ENCODE results near the gene SRM. TPM values are rescaled to one million over a fixed set of nuclear protein-coding genes. Genes with fewer than 3 reads are reported as not detected.

The SRM gene
- total and polyA plus RNA-seq, 4 donors = 48.9 to 88.7 (median 69.4) TPM

DNA sequence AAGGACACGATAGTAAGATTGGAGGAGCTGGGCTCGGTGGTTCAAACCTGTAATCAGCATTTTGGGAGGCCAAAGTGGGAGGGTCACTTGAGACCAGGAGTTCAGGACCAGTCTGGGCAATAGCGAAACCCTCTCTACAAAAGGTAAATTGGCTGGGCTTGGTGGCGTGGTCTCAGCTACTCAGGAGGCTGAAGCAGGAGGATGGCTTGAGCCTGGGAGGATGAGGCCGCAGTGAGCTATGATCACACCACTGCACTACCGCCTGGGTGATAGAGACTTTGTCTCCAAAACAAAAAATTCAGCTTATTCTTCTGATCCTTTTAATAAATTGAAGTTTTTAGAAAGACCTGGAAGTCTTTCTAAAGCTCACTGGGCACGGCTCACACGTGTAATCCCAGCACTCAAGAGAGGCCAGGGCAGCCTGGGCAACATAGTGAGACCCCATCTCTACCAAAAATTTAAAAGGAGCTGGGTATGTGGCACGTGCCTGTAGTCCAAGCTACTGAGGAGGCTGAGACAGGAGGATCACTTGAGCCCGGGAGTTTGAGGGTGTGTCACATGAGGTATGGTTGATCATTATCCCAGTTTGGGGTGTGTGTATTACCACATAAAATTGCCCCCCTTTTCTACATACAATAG, 28.1 kb downstream of the SRM start:
- no peak for DNase-seq
- Histone ChIP-seq H3K4me1 (ENCODE audit: control insufficient read depth in 1 of 2, insufficient read depth in 2 of 2, low read length in 2 of 2) (no peaks in the 10 kb centered on the region), H3K27ac (ENCODE audit: low read depth in 1 of 2, low read length in 2 of 2) (no peak overlapping the region), H3K4me3 (ENCODE audit: low read length in 2 of 2) (no peak overlapping the region), H3K9me3 (ENCODE audit: control insufficient read depth, low read length) (no peaks in the 10 kb centered on the region), H3K36me3 (ENCODE audit: control insufficient read depth in 1 of 2, insufficient read depth in 2 of 2, low read length in 1 of 2) (peaks cover 0 to 4% of the 10 kb centered on the region in 2 donors), H3K27me3 (ENCODE audit: control insufficient read depth in 1 of 2, insufficient read depth in 2 of 2, low read length in 1 of 2) (no peaks in the 10 kb centered on the region)
- WGBS, 2 donors = 89% methylated on average over 10 of the region's 10 CpGs
- intact Hi-C loops (cut with DNase I) = no loop called here
- no peak for ATAC-seq (ENCODE audit: low FRiP score)

DNA sequence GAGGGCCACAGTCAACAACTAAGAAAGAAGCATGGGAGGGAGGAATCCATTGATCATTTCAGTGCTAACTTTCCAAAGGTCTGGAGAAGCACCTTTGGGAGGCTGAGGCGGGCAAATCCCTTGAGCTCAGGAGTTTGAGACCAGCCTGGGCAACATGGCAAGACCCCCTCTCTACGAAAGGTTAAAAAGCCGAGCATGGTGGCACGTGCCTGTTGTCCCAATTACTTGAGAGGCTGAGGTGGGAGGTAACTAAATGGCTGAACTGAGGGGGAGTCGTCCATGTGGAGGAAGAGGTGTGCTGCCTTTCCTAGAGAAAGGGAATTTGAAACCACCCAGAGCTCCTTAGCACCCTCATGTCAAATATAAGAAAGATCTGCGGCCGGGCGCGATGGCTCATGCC, 29.0 kb downstream of the SRM start:
- peaks cover 0 to 4% of the 10 kb centered on the region in 2 donors for H3K36me3 ChIP-seq (ENCODE audit: control insufficient read depth in 1 of 2, insufficient read depth in 2 of 2, low read length in 1 of 2)
- no peaks in the 10 kb centered on the region for H3K27me3 ChIP-seq (ENCODE audit: control insufficient read depth in 1 of 2, insufficient read depth in 2 of 2, low read length in 1 of 2)
- H3K4me3 ChIP-seq (ENCODE audit: low read length in 2 of 2) = no peak overlapping the region
- H3K9me3 ChIP-seq (ENCODE audit: control insufficient read depth, low read length) = no peaks in the 10 kb centered on the region
- intact Hi-C loops (cut with DNase I) = no loop called here
- H3K4me1 ChIP-seq (ENCODE audit: control insufficient read depth in 1 of 2, insufficient read depth in 2 of 2, low read length in 2 of 2) = no peaks in the 10 kb centered on the region
- DNase-seq (no peak), ATAC-seq (ENCODE audit: low FRiP score) (no peak)
- no peak overlapping the region for H3K27ac ChIP-seq (ENCODE audit: low read depth in 1 of 2, low read length in 2 of 2)
- 75 to 84% methylated on average over 9 of the region's 9 CpGs for WGBS, 2 donors

DNA sequence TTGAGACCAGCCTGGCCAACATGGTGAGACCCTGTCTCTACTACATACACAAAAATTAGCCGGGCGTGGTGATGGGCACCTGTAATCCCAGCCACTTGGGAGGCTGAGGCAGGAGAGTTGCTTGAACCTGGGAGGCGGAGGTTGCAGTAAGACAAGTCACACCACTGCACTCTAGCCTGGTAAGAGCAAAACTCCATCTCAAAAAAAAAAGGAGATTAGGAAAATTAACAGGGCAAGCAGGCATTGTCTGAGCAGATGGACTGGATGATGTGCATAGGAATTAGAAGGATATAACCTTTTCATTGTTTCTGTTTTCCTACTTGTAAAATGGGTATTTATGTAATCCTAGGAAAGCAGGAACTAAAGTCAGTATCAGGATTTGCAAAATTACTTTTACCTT, 31.8 kb downstream of the SRM start:
- DNase-seq (no peak), ATAC-seq (ENCODE audit: low FRiP score) (no peak)
- WGBS, 2 donors = 95 to 97% methylated on average over 3 of the region's 3 CpGs
- intact Hi-C loops (cut with DNase I) = no loop called here
- Histone ChIP-seq H3K27ac (ENCODE audit: low read depth in 1 of 2, low read length in 2 of 2) (no peak overlapping the region), H3K36me3 (ENCODE audit: control insufficient read depth in 1 of 2, insufficient read depth in 2 of 2, low read length in 1 of 2) (peaks cover 0 to 7% of the 10 kb centered on the region in 2 donors), H3K9me3 (ENCODE audit: control insufficient read depth, low read length) (no peaks in the 10 kb centered on the region), H3K4me3 (ENCODE audit: low read length in 2 of 2) (no peak overlapping the region), H3K4me1 (ENCODE audit: control insufficient read depth in 1 of 2, insufficient read depth in 2 of 2, low read length in 2 of 2) (no peaks in the 10 kb centered on the region), H3K27me3 (ENCODE audit: control insufficient read depth in 1 of 2, insufficient read depth in 2 of 2, low read length in 1 of 2) (no peaks in the 10 kb centered on the region)

DNA sequence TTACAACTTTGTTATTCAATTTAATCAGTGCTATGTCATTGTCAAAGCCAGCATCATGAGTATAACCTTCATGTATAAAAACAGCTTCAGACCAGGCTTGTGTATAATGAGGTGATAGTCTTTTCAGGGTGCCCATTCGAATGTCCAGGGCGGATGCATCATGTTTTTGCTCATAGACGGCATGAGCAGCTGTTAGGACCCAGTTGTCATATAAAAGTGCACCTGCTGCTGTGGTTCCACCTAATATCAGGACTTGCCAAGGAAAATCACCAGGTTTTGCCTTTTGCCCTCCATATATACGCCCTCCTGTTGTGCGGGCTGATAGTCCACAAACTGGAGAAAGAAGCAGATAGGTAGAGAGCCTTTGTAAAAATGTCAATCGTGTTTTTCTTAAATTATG, 32.5 kb downstream of the SRM start:
- H3K9me3 ChIP-seq (ENCODE audit: control insufficient read depth, low read length) = no peaks in the 10 kb centered on the region
- no peak overlapping the region for H3K4me3 ChIP-seq (ENCODE audit: low read length in 2 of 2)
- 74 to 75% methylated on average over 6 of the region's 6 CpGs for WGBS, 2 donors
- no peak overlapping the region for H3K27ac ChIP-seq (ENCODE audit: low read depth in 1 of 2, low read length in 2 of 2)
- H3K27me3 ChIP-seq (ENCODE audit: control insufficient read depth in 1 of 2, insufficient read depth in 2 of 2, low read length in 1 of 2) = no peaks in the 10 kb centered on the region
- peaks cover 0 to 7% of the 10 kb centered on the region in 2 donors for H3K36me3 ChIP-seq (ENCODE audit: control insufficient read depth in 1 of 2, insufficient read depth in 2 of 2, low read length in 1 of 2)
- intact Hi-C loops (cut with DNase I) = no loop called here
- DNase-seq = no peak
- no peak for ATAC-seq (ENCODE audit: low FRiP score)
- no peaks in the 10 kb centered on the region for H3K4me1 ChIP-seq (ENCODE audit: control insufficient read depth in 1 of 2, insufficient read depth in 2 of 2, low read length in 2 of 2)

DNA sequence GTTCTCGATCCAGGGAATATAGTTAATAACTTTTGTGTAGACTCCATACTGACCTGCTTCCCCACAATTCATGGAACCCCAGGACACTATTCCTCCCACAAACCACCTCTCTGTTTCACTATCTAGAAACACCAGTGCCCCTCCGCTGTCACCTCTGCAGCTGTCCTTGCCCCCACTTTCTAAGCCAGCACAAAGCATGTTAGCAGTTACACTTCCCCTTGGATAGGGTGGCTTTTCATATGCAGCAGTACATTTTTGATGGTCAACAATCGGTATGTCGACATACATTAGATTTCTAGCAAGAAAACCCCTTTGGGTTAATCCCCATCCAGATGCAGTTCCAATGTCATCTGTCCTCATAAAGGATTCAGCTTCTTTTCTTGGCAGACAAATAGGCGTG, 32.9 kb downstream of the SRM start:
- Histone ChIP-seq H3K36me3 (ENCODE audit: control insufficient read depth in 1 of 2, insufficient read depth in 2 of 2, low read length in 1 of 2) (peaks cover 0 to 10% of the 10 kb centered on the region in 2 donors), H3K4me3 (ENCODE audit: low read length in 2 of 2) (no peak overlapping the region), H3K27me3 (ENCODE audit: control insufficient read depth in 1 of 2, insufficient read depth in 2 of 2, low read length in 1 of 2) (no peaks in the 10 kb centered on the region), H3K9me3 (ENCODE audit: control insufficient read depth, low read length) (no peaks in the 10 kb centered on the region), H3K4me1 (ENCODE audit: control insufficient read depth in 1 of 2, insufficient read depth in 2 of 2, low read length in 2 of 2) (no peaks in the 10 kb centered on the region), H3K27ac (ENCODE audit: low read depth in 1 of 2, low read length in 2 of 2) (no peak overlapping the region)
- no peak for ATAC-seq (ENCODE audit: low FRiP score)
- no peak for DNase-seq
- intact Hi-C loops (cut with DNase I) = no loop called here
- WGBS, 2 donors = 88 to 92% methylated on average over 5 of the region's 5 CpGs

DNA sequence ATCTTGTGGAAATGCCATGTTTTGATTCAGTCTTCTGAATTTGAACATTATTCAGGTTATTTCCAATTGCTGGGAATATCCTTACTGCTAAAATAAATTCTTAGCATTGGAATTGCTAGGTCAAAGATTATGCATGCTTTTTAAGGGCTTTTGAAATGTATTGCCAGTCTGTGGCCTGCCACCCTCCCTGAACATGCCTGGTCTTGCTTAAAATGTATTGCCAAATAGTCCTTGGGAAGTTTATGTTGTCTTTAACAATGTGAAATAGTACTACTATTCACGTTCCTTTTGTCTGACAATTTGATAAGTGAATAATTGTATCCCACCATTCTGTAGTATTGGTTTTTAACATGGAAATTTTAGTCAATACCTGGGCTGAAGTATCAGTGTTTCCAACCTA, 33.8 kb downstream of the SRM start:
- Histone ChIP-seq H3K27me3 (ENCODE audit: control insufficient read depth in 1 of 2, insufficient read depth in 2 of 2, low read length in 1 of 2) (no peaks in the 10 kb centered on the region), H3K36me3 (ENCODE audit: control insufficient read depth in 1 of 2, insufficient read depth in 2 of 2, low read length in 1 of 2) (peaks cover 0 to 12% of the 10 kb centered on the region in 2 donors), H3K4me3 (ENCODE audit: low read length in 2 of 2) (no peak overlapping the region), H3K9me3 (ENCODE audit: control insufficient read depth, low read length) (no peaks in the 10 kb centered on the region), H3K27ac (ENCODE audit: low read depth in 1 of 2, low read length in 2 of 2) (no peak overlapping the region), H3K4me1 (ENCODE audit: control insufficient read depth in 1 of 2, insufficient read depth in 2 of 2, low read length in 2 of 2) (no peaks in the 10 kb centered on the region)
- 50 to 59% methylated on average over 1 of the region's 1 CpG for WGBS, 2 donors
- DNase-seq (no peak), ATAC-seq (ENCODE audit: low FRiP score) (no peak)
- intact Hi-C loops (cut with DNase I) = no loop called here

DNA sequence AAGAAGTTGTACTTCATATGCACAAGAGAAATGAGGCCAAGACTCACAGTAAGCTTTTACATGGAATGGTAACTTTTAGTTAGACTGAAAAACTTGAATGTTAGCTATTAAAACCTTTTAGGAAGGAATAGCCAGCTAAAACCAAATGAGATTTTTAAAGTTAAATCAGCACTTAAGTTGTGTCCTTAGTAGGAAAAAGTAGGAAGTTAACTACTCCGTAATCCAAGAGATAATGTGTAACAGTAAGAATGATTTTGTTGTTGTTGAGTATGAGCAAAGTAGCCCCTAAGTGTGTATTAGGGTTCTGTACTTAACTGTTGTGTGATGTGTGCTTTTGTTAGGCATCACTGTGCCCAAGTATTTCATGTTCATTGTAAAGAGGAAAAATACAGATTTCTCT, 34.2 kb downstream of the SRM start:
- Histone ChIP-seq H3K4me3 (ENCODE audit: low read length in 2 of 2) (no peak overlapping the region), H3K27me3 (ENCODE audit: control insufficient read depth in 1 of 2, insufficient read depth in 2 of 2, low read length in 1 of 2) (no peaks in the 10 kb centered on the region), H3K9me3 (ENCODE audit: control insufficient read depth, low read length) (no peaks in the 10 kb centered on the region), H3K27ac (ENCODE audit: low read depth in 1 of 2, low read length in 2 of 2) (no peak overlapping the region), H3K4me1 (ENCODE audit: control insufficient read depth in 1 of 2, insufficient read depth in 2 of 2, low read length in 2 of 2) (no peaks in the 10 kb centered on the region), H3K36me3 (ENCODE audit: control insufficient read depth in 1 of 2, insufficient read depth in 2 of 2, low read length in 1 of 2) (peaks cover 0 to 12% of the 10 kb centered on the region in 2 donors)
- DNase-seq = no peak
- WGBS, 2 donors = 73 to 82% methylated on average over 1 of the region's 1 CpG
- no peak for ATAC-seq (ENCODE audit: low FRiP score)
- intact Hi-C loops (cut with DNase I) = no loop called here

DNA sequence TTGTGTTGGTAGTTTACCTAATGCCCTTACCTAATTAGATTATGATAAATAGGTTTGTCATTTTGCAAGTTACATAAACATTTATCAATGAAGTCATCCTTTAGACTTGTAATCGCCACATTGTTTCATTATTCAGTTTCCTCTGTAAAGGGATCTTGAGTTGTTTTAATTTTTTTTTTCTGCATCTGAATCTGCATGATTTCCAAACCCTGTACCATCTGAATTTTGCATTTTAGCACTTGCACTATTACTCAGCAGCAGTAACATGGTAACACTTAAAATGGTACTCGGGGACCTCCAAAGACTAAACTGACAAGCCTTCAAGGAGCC, 35.0 kb downstream of the SRM start:
- no peaks in the 10 kb centered on the region for H3K27me3 ChIP-seq (ENCODE audit: control insufficient read depth in 1 of 2, insufficient read depth in 2 of 2, low read length in 1 of 2)
- ATAC-seq (ENCODE audit: low FRiP score) = no peak
- no peaks in the 10 kb centered on the region for H3K4me1 ChIP-seq (ENCODE audit: control insufficient read depth in 1 of 2, insufficient read depth in 2 of 2, low read length in 2 of 2)
- no peaks in the 10 kb centered on the region for H3K9me3 ChIP-seq (ENCODE audit: control insufficient read depth, low read length)
- peaks cover 0 to 11% of the 10 kb centered on the region in 2 donors for H3K36me3 ChIP-seq (ENCODE audit: control insufficient read depth in 1 of 2, insufficient read depth in 2 of 2, low read length in 1 of 2)
- H3K4me3 ChIP-seq (ENCODE audit: low read length in 2 of 2) = no peak overlapping the region
- WGBS, 2 donors = 77 to 80% methylated on average over 2 of the region's 2 CpGs
- intact Hi-C loops (cut with DNase I) = no loop called here
- DNase-seq = no peak
- no peak overlapping the region for H3K27ac ChIP-seq (ENCODE audit: low read depth in 1 of 2, low read length in 2 of 2)

DNA sequence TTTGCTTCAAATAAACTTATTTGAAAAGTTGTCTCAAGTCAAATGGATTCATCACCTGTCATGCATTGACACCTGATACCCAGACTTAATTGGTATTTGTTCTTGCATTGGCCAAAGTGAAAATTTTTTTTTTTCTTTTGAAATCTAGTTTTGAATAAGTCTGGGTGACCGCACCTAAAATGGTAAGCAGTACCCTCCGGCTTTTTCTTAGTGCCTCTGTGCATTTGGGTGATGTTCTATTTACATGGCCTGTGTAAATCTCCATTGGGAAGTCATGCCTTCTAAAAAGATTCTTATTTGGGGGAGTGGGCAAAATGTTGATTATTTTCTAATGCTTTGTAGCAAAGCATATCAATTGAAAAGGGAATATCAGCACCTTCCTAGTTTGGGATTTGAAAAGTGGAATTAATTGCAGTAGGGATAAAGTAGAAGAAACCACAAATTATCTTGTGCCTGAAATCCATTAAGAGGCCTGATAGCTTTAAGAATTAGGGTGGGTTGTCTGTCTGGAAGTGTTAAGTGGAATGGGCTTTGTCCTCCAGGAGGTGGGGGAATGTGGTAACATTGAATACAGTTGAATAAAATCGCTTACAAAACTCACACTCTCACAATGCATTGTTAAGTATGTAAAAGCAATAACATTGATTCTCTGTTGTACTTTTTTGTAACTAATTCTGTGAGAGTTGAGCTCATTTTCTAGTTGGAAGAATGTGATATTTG, 35.5 kb downstream of the SRM start:
- Histone ChIP-seq H3K27ac (ENCODE audit: low read depth in 1 of 2, low read length in 2 of 2) (no peak overlapping the region), H3K9me3 (ENCODE audit: control insufficient read depth, low read length) (no peaks in the 10 kb centered on the region), H3K4me1 (ENCODE audit: control insufficient read depth in 1 of 2, insufficient read depth in 2 of 2, low read length in 2 of 2) (no peaks in the 10 kb centered on the region), H3K36me3 (ENCODE audit: control insufficient read depth in 1 of 2, insufficient read depth in 2 of 2, low read length in 1 of 2) (peaks cover 0 to 10% of the 10 kb centered on the region in 2 donors), H3K4me3 (ENCODE audit: low read length in 2 of 2) (no peak overlapping the region), H3K27me3 (ENCODE audit: control insufficient read depth in 1 of 2, insufficient read depth in 2 of 2, low read length in 1 of 2) (no peaks in the 10 kb centered on the region)
- 86 to 89% methylated on average over 3 of the region's 3 CpGs for WGBS, 2 donors
- ATAC-seq (ENCODE audit: low FRiP score) (no peak), DNase-seq (no peak)
- intact Hi-C loops (cut with DNase I) = no loop called here

Measured in aorta (tissue), 5 donors.